NCI-H446 (cell line): ENCODE measurements around the gene MCEMP1.
A peak's percentile ranks its signal among the peaks of the same experiment; 100 is the strongest.
"Not testable (repeated sequence)": the region's sequence is repeated elsewhere in the genome, so short reads cannot be mapped to it uniquely, and the experiment has no call there.

ENCODE experiments used
- DNase-seq, 2 experiments: peaks; one replicate each; lab custom pipeline; 2025; lab: John Stamatoyannopoulos, UW

The MCEMP1 gene

GRCh38 chr19:7643629-7644549 is 33.0 kb upstream of the MCEMP1 start:
- DNase-seq, result not testable (repeated sequence)

GRCh38 chr19:7644550-7644877 is 32.4 kb upstream of the MCEMP1 start:
- no peak for DNase-seq

GRCh38 chr19:7645163-7645562 is 31.7 kb upstream of the MCEMP1 start:
- DNase-seq, result no peak

- DNase-seq, result no peak
These were observed 31.0 kb upstream of the MCEMP1 start for GRCh38 chr19:7645656-7646425.

GRCh38 chr19:7646426-7646700 is 30.5 kb upstream of the MCEMP1 start:
- DNase-seq, result no peak

- DNase-seq, result no peak
These were observed 29.7 kb upstream of the MCEMP1 start for GRCh38 chr19:7647156-7647555.

GRCh38 chr19:7648265-7649014 is 28.4 kb upstream of the MCEMP1 start:
- DNase-seq, result no peak

- no peak for DNase-seq
These were observed 26.7 kb upstream of the MCEMP1 start for GRCh38 chr19:7650148-7650547.

GRCh38 chr19:7652061-7652641 is 24.7 kb upstream of the MCEMP1 start:
- peak in 1 of 2 experiments; percentile 81 for DNase-seq

GRCh38 chr19:7654401-7654800 is 22.5 kb upstream of the MCEMP1 start:
- DNase-seq, result no peak

GRCh38 chr19:7655581-7655980 is 21.3 kb upstream of the MCEMP1 start:
- DNase-seq, result no peak

- DNase-seq, result no peak
These were observed 19.6 kb upstream of the MCEMP1 start for GRCh38 chr19:7657131-7657751.

GRCh38 chr19:7658219-7658686 is 18.6 kb upstream of the MCEMP1 start:
- no peak for DNase-seq

- DNase-seq, result no peak
These were observed 14.9 kb upstream of the MCEMP1 start for GRCh38 chr19:7661744-7662538.

- DNase-seq, result no peak
These were observed 14.2 kb upstream of the MCEMP1 start for GRCh38 chr19:7662657-7663056.

- DNase-seq, result no peak
These were observed 13.2 kb upstream of the MCEMP1 start for GRCh38 chr19:7663706-7664105.

GRCh38 chr19:7665076-7665475 is 11.8 kb upstream of the MCEMP1 start:
- peak in 1 of 2 experiments; percentile 79 for DNase-seq

GRCh38 chr19:7668842-7669241 is 8.0 kb upstream of the MCEMP1 start, which contains the start of gene RETN:
TSS of gene RETN (plus strand) at chr19:7669049. CDS start at chr19:7669327, 278 bp downstream.
- no peak for DNase-seq

GRCh38 chr19:7669641-7670040 is 7.2 kb upstream of the MCEMP1 start:
- no peak for DNase-seq

- DNase-seq, result peak in 1 of 2 experiments; percentile 48
These were observed 6.6 kb upstream of the MCEMP1 start for GRCh38 chr19:7670150-7670783.
